ENCODE results near the gene GIGYF1. TPM values are rescaled to one million over a fixed set of nuclear protein-coding genes. Genes with fewer than 3 reads are reported as not detected.

Gene GIGYF1
- polyA plus RNA-seq, 1 donor from 2014 or later, result 28.3 TPM

GRCh38 chr7:100692578-100692961 lies 1.5 kb downstream of the GIGYF1 start:
- H3K9ac ChIP-seq (ENCODE audit: low read length), result peak overlapping the region; percentile 83
- peaks cover 50% of the 10 kb centered on the region for H3K79me2 ChIP-seq (replicated peaks; ENCODE audit: insufficient read depth, low read length)
- H3F3A ChIP-seq (ENCODE audit: insufficient read depth, low read length, poor library complexity, severe bottlenecking), result no peaks in the 10 kb centered on the region
- peaks cover 20% of the 10 kb centered on the region for H4K20me1 ChIP-seq (ENCODE audit: insufficient read depth)
- peak overlapping the region; percentile 96 for H3K4me2 ChIP-seq (ENCODE audit: low read length)
- H3K36me3 ChIP-seq (ENCODE audit: insufficient read depth, low read length), result no peaks in the 10 kb centered on the region
- H3K4me3 ChIP-seq (ENCODE audit: low read length), result peak overlapping the region; percentile 95
- H3K27ac ChIP-seq (ENCODE audit: low read length), result no peak overlapping the region
- no peaks in the 10 kb centered on the region for H3K9me3 ChIP-seq (ENCODE audit: low read length)
- no peak overlapping the region for H2AFZ ChIP-seq (ENCODE audit: low read depth, low read length)
- H3K27me3 ChIP-seq (ENCODE audit: insufficient read depth, low read depth, low read length), result no peaks in the 10 kb centered on the region
- TF ChIP-seq CTCF (IDR thresholded peaks at IDR 0.05; ENCODE audit: poor library complexity, severe bottlenecking) (no peak), TAF1 (IDR thresholded peaks at IDR 0.05; ENCODE audit: low read depth) (no peak), SMC3 (conservative IDR thresholded peaks at IDR 0.05; ENCODE audit: poor library complexity) (no peak), REST (IDR thresholded peaks at IDR 0.05; ENCODE audit: borderline replicate concordance) (no peak), POLR2AphosphoS5 (IDR thresholded peaks at IDR 0.05) (no peak), EZH2 (IDR thresholded peaks at IDR 0.05; ENCODE audit: borderline replicate concordance, insufficient read depth, low read length, poor library complexity, severe bottlenecking) (no peak), EP300 (conservative IDR thresholded peaks at IDR 0.05; ENCODE audit: poor library complexity, severe bottlenecking) (no peak), MXI1 (conservative IDR thresholded peaks at IDR 0.05; ENCODE audit: poor library complexity, severe bottlenecking) (no peak), RAD21 (conservative IDR thresholded peaks at IDR 0.05) (no peak)
- H3K9me2 ChIP-seq (ENCODE audit: insufficient read depth, low read length), result no peaks in the 10 kb centered on the region

- no peaks in the 10 kb centered on the region for H3F3A ChIP-seq (ENCODE audit: insufficient read depth, low read length, poor library complexity, severe bottlenecking)
- no peaks in the 10 kb centered on the region for H3K9me3 ChIP-seq (ENCODE audit: low read length)
- H3K27me3 ChIP-seq (ENCODE audit: insufficient read depth, low read depth, low read length), result no peaks in the 10 kb centered on the region
- no peak overlapping the region for H2AFZ ChIP-seq (ENCODE audit: low read depth, low read length)
- no peaks in the 10 kb centered on the region for H3K9me2 ChIP-seq (ENCODE audit: insufficient read depth, low read length)
- peaks cover 20% of the 10 kb centered on the region for H4K20me1 ChIP-seq (ENCODE audit: insufficient read depth)
- H3K36me3 ChIP-seq (ENCODE audit: insufficient read depth, low read length), result no peaks in the 10 kb centered on the region
- H3K9ac ChIP-seq (ENCODE audit: low read length), result peak overlapping the region; percentile 83
- peaks cover 50% of the 10 kb centered on the region for H3K79me2 ChIP-seq (replicated peaks; ENCODE audit: insufficient read depth, low read length)
- TF ChIP-seq RAD21 (conservative IDR thresholded peaks at IDR 0.05), result peak; percentile 72
- no peak for TF ChIP-seq EZH2 (IDR thresholded peaks at IDR 0.05; ENCODE audit: borderline replicate concordance, insufficient read depth, low read length, poor library complexity, severe bottlenecking)
- no peak for TF ChIP-seq EP300 (conservative IDR thresholded peaks at IDR 0.05; ENCODE audit: poor library complexity, severe bottlenecking)
- peak; percentile 85 for TF ChIP-seq CTCF (IDR thresholded peaks at IDR 0.05; ENCODE audit: poor library complexity, severe bottlenecking)
- peak; percentile 46 for TF ChIP-seq MXI1 (conservative IDR thresholded peaks at IDR 0.05; ENCODE audit: poor library complexity, severe bottlenecking)
- TF ChIP-seq TAF1 (IDR thresholded peaks at IDR 0.05; ENCODE audit: low read depth), result no peak
- TF ChIP-seq POLR2AphosphoS5 (IDR thresholded peaks at IDR 0.05), result no peak
- TF ChIP-seq REST (IDR thresholded peaks at IDR 0.05; ENCODE audit: borderline replicate concordance), result no peak
- TF ChIP-seq SMC3 (conservative IDR thresholded peaks at IDR 0.05; ENCODE audit: poor library complexity), result peak; percentile 83
- H3K4me3 ChIP-seq (ENCODE audit: low read length), result peak overlapping the region; percentile 95
- no peak overlapping the region for H3K27ac ChIP-seq (ENCODE audit: low read length)
- peak overlapping the region; percentile 96 for H3K4me2 ChIP-seq (ENCODE audit: low read length)
Measured at GRCh38 chr7:100691676-100692577, 2.1 kb downstream of the GIGYF1 start.
